Endothelial cell of umbilical vein (primary cell): Measurements from ENCODE around the gene TH. TPM values are rescaled to one million over a fixed set of nuclear protein-coding genes. Genes with fewer than 3 reads are reported as not detected.

ENCODE experiments used
- Bru-seq: library from RNA; stranded (reverse); fragments of 400-500 nt; gene quantifications from one replicate; lab custom pipeline; 2021; lab: Mats Ljungman, UMichigan
- BruChase-seq, 2 experiments: library from RNA; stranded (reverse); fragments of 400-500 nt; gene quantifications; one replicate each; lab custom pipeline; 2021; lab: Mats Ljungman, UMichigan
- BruUV-seq: library from RNA; stranded (reverse); fragments of 400-500 nt; replicated peaks from 2 replicates; lab custom pipeline; 2021; lab: Mats Ljungman, UMichigan
- CTCF ChIA-PET: fragments of 300-600, 350-600 bp; sonication (Branson Sonifier 250); formaldehyde crosslinking; loops from one replicate; lab custom pipeline; 2021; ENCODE audit warnings: antibody characterized with exemption, inconsistent platforms; lab: Charles Lee
- POLR2A ChIA-PET: fragments of 300-600, 350-600 bp; sonication (Branson Sonifier 250); formaldehyde crosslinking; loops from one replicate; lab custom pipeline; 2021; ENCODE audit warnings: antibody characterized with exemption, inconsistent platforms; lab: Charles Lee
- DNase-seq: peaks from one replicate; pipeline ENCODE4 v3.0.0-alpha.2; 2011; ENCODE audit warnings: low read depth, low spot score
- FAIRE-seq: peaks from 2 replicates; lab custom pipeline; 2011; peaks lifted over from hg19 to GRCh38; lab: Jason Lieb, UNC
- H2AFZ ChIP-seq: 2 replicates; pipeline ENCODE4 v1.6.0; 2012; ENCODE audit warnings: low read depth, low read length, control low read depth, inconsistent platforms
- H3K27ac ChIP-seq: 2 replicates; pipeline ENCODE4 v1.5.1; 2011; ENCODE audit warnings: low read depth, mild to moderate bottlenecking, control low read depth, low read length, moderate library complexity; ENCODE audit not compliant: insufficient read depth
- H3K27me3 ChIP-seq, 2 experiments: 2 replicates each; pipeline versions ENCODE4 v1.6.0 to v1.6.1; 2011; ENCODE audit warnings: low read length in 2 of 2, mixed read lengths in 1 of 2; ENCODE audit not compliant: control insufficient read depth in 2 of 2, insufficient read depth in 2 of 2
- H3K36me3 ChIP-seq, 2 experiments: 2 replicates in 1 of 2; 3 replicates in 1 of 2; pipeline ENCODE4 v1.5.1; 2011; ENCODE audit warnings: low read length in 2 of 2, mild to moderate bottlenecking in 1 of 2, moderate library complexity in 1 of 2; ENCODE audit not compliant: control insufficient read depth in 2 of 2, insufficient read depth in 2 of 2; ENCODE audit errors: extremely low read depth in 1 of 2
- H3K4me1 ChIP-seq: 3 replicates; pipeline ENCODE4 v1.5.1; 2011; ENCODE audit warnings: mild to moderate bottlenecking, low read length; ENCODE audit not compliant: control insufficient read depth, insufficient read depth; ENCODE audit errors: extremely low read depth
- H3K4me2 ChIP-seq: 2 replicates; pipeline ENCODE4 v1.6.1; 2011; ENCODE audit warnings: low read length, control low read depth, mixed read lengths; ENCODE audit not compliant: insufficient read depth
- H3K4me3 ChIP-seq, 3 experiments: fragments of 200-600 bp in 1 of 3; sonication (generic), shearing (Covaris generic) in 1 of 3; replicated peaks in 1 of 3; 2 replicates each; pipeline ENCODE4 v1.5.1; 2011 to 2016; ENCODE audit warnings: control low read depth in 3 of 3, low read length in 3 of 3, mild to moderate bottlenecking in 2 of 3, inconsistent platforms in 1 of 3, low read depth in 1 of 3, moderate library complexity in 1 of 3; ENCODE audit not compliant: insufficient read depth in 1 of 3
- H3K79me2 ChIP-seq: 2 replicates; pipeline ENCODE4 v1.6.0; 2012; ENCODE audit warnings: low read length, inconsistent platforms; ENCODE audit not compliant: control insufficient read depth, insufficient read depth
- H3K9ac ChIP-seq: replicated peaks from 2 replicates; pipeline ENCODE3; 2011; ENCODE audit warnings: low read length, control low read depth; ENCODE audit not compliant: insufficient read depth; ENCODE audit errors: extremely low read depth
- H3K9me1 ChIP-seq: replicated peaks from 3 replicates; pipeline ENCODE4 v1.6.0; 2011; ENCODE audit warnings: mild to moderate bottlenecking, low read length; ENCODE audit not compliant: control insufficient read depth, insufficient read depth; ENCODE audit errors: extremely low read depth
- H3K9me3 ChIP-seq: replicated peaks from 2 replicates; pipeline ENCODE4 v1.5.1; 2012; ENCODE audit warnings: low read length, inconsistent platforms; ENCODE audit not compliant: control insufficient read depth, insufficient read depth
- H4K20me1 ChIP-seq: replicated peaks from 2 replicates; pipeline ENCODE3; 2011; ENCODE audit warnings: mild to moderate bottlenecking, low read length; ENCODE audit not compliant: control insufficient read depth, insufficient read depth; ENCODE audit errors: extremely low read depth
- CTCF ChIP-seq, 2 donors: IDR thresholded peaks; 1 replicate in 1 of 2; 2 replicates in 1 of 2; pipeline ENCODE4 v1.5.1; 2011; ENCODE audit warnings: low read length in 2 of 2, mild to moderate bottlenecking in 2 of 2, moderate library complexity in 2 of 2, control low read depth in 1 of 2, inconsistent platforms in 1 of 2, low read depth in 1 of 2; ENCODE audit not compliant: insufficient read depth in 1 of 2; ENCODE audit errors: extremely low read depth in 1 of 2
- EZH2 ChIP-seq: IDR thresholded peaks from 2 replicates; pipeline ENCODE4 v1.6.1; 2012; ENCODE audit warnings: borderline replicate concordance, low read depth, mild to moderate bottlenecking, moderate library complexity, low read length, inconsistent platforms; ENCODE audit not compliant: severe bottlenecking
- FOS ChIP-seq: IDR thresholded peaks from 2 replicates; pipeline ENCODE4 v1.6.1; 2011; ENCODE audit warnings: mild to moderate bottlenecking, low read length, moderate library complexity, borderline replicate concordance; ENCODE audit not compliant: insufficient read depth
- JUN ChIP-seq: IDR thresholded peaks from 2 replicates; pipeline ENCODE4 v1.6.1; 2011; ENCODE audit warnings: borderline replicate concordance, low read depth; ENCODE audit not compliant: insufficient read length, insufficient read depth
- MAX ChIP-seq: IDR thresholded peaks from 2 replicates; pipeline ENCODE4 v1.6.1; 2011; ENCODE audit not compliant: insufficient read depth, insufficient read length
- MYC ChIP-seq: IDR thresholded peaks from one replicate; pipeline ENCODE4 v1.6.1; 2011; ENCODE audit warnings: mild to moderate bottlenecking, low read depth, low read length
- POLR2A ChIP-seq: IDR thresholded peaks from 2 replicates; pipeline ENCODE4 v1.6.1; 2012; ENCODE audit warnings: low read depth, mild to moderate bottlenecking, control low read depth, low read length
- POLR2AphosphoS5 ChIP-seq: IDR thresholded peaks from 2 replicates; pipeline ENCODE4 v1.6.1; 2012; ENCODE audit warnings: low read depth, mild to moderate bottlenecking, control low read depth, low read length, moderate library complexity; ENCODE audit not compliant: insufficient read depth
- dilution Hi-C: fragments of 300-500 bp; cut with MboI; formaldehyde crosslinking; loops from one replicate; pipeline ENCODE4 v1.15.0; 2019; ENCODE audit warnings: low sequenced_read_pairs; ENCODE audit not compliant: extremely low pct_ligation_motif_present
- intact Hi-C: fragments of 100-400 bp; cut with micrococcal nuclease; formaldehyde crosslinking; loops from one replicate; pipeline ENCODE4 v1.10.0; 2022
- long read RNA-seq: library from polyadenylated mRNA; stranded (forward); transcript quantifications from one replicate; pipeline ENCODE4 v2.0.0, GENCODE V29; 2021
- polyA minus RNA-seq, 3 experiments: library from RNA; depleted of rRNA, polyadenylated mRNA; stranded (reverse); fragments of >200 nt; gene quantifications; 1 replicate in 1 of 3; 2 replicates in 2 of 3; pipeline ENCODE4 v1.2.3, GENCODE V29; 2011
- polyA plus RNA-seq, 4 experiments: library from polyadenylated mRNA; depleted of rRNA in 3 of 4; stranded (reverse) in 3 of 4; unstranded in 1 of 4; fragments of >200 nt; gene quantifications; 2 replicates each; pipeline versions ENCODE4 v1.2.1 to v1.2.3, GENCODE V29; 2011 to 2012; ENCODE audit warnings: missing spikeins in 1 of 4
- total RNA-seq: library from RNA; stranded (reverse); gene quantifications from 2 replicates; pipeline ENCODE4 v1.2.3, GENCODE V29; 2021

TH gene
- not detected in 2 replicates for total RNA-seq
- not detected in 2 replicates for polyA plus RNA-seq
- polyA plus RNA-seq (2011; cell fraction: cytosol; rRNA removed), result not detected in 2 replicates
- polyA plus RNA-seq (2011; cell fraction: nucleus; rRNA removed), result not detected in 2 replicates
- not detected in 2 replicates for polyA plus RNA-seq (2012)
- polyA minus RNA-seq, result not detected in 2 replicates
- not detected for polyA minus RNA-seq (2011; cell fraction: cytosol; rRNA and poly(A)+ RNA removed)
- polyA minus RNA-seq (2011; cell fraction: nucleus; rRNA and poly(A)+ RNA removed), result not detected in 2 replicates
- not detected for Bru-seq, nascent RNA
- not detected for BruChase-seq, experiment 1, labeled RNA remaining after a 6-hour chase
- not detected for BruChase-seq, experiment 2, labeled RNA remaining after a 2-hour chase
- long read RNA-seq, result 0 reads

- dilution Hi-C loops, result no loop called here
- no peak within 1 kb of the TSS for H3K9ac ChIP-seq
- H3K9me3 ChIP-seq, result no peaks in the 10 kb centered on the region
- no peaks in the 10 kb centered on the region for H4K20me1 ChIP-seq
- POLR2A ChIA-PET, result no interaction called here
- FAIRE-seq (no peak), DNase-seq (no peak)
- H3K4me3 ChIP-seq, result no peak within 1 kb of the TSS
- CTCF ChIA-PET, result interaction anchor here (1.5 kb wide), 1 partner anchor 20 kb away, joined by 4 read pairs; no protein-coding TSS in a partner anchor
- H2AFZ ChIP-seq, result no peak within 1 kb of the TSS
- H3K27me3 ChIP-seq, result no peaks in the 10 kb centered on the region
- no peak within 1 kb of the TSS for H3K27ac ChIP-seq
- no peaks in the 10 kb centered on the region for H3K4me1 ChIP-seq
- no peaks in the 10 kb centered on the region for H3K36me3 ChIP-seq
- H3K4me2 ChIP-seq, result no peak within 1 kb of the TSS
- TF ChIP-seq FOS, result no peak
- TF ChIP-seq CTCF (IDR thresholded peaks at IDR 0.05; ENCODE audit: extremely low read depth in 1 of 2, insufficient read depth in 1 of 2, low read depth in 1 of 2, low read length in 2 of 2), result no peak
- TF ChIP-seq POLR2AphosphoS5, result no peak
- no peak for TF ChIP-seq POLR2A
- no peak for TF ChIP-seq MYC
- TF ChIP-seq JUN, result no peak
- no peak for TF ChIP-seq MAX
- TF ChIP-seq EZH2, result no peak
- no peaks in the 10 kb centered on the region for H3K79me2 ChIP-seq
- no TSS peak for BruUV-seq
- intact Hi-C loops, result no loop called here
- H3K9me1 ChIP-seq, result no peaks in the 10 kb centered on the region
Observed at GRCh38 chr11:2171591-2172003, at the start of gene TH. TSS of gene TH (minus strand) at chr11:2171815. CDS start at chr11:2171786, 29 bp downstream.
